K562 (cell line): ENCODE measurements around the gene MMRN2.

Experiments
- CTCF ChIP-seq, 3 experiments: IDR thresholded peaks in 2 of 3; conservative IDR thresholded peaks in 1 of 3; 2 replicates each; pipeline ENCODE4 v1.5.1; 2011 to 2012; ENCODE audit warnings: low read length in 3 of 3, mild to moderate bottlenecking in 3 of 3, control low read depth in 2 of 3, improper control_type of control experiment in 1 of 3, inconsistent platforms in 1 of 3, low read depth in 1 of 3, mixed read lengths in 1 of 3, moderate library complexity in 1 of 3; ENCODE audit not compliant: insufficient read depth in 2 of 3
- E4F1 ChIP-seq: fragments of 250-450 bp; sonication (Bioruptor Pico); IDR thresholded peaks from 2 replicates; pipeline ENCODE4 v1.5.0; 2021; ENCODE audit warnings: mild to moderate bottlenecking, borderline replicate concordance
- ELF1 ChIP-seq: fragments of 200-800 bp; sonication (Bioruptor generic); IDR thresholded peaks from 2 replicates; pipeline ENCODE4 v1.6.1; 2016; ENCODE audit warnings: missing genetic modification characterization, missing compliant biosample characterization
- MCM2 ChIP-seq: fragments of 450-650 bp; IDR thresholded peaks from 2 replicates; pipeline ENCODE4 v1.6.1; 2017; ENCODE audit warnings: low read depth, mild to moderate bottlenecking
- MLLT1 ChIP-seq, 2 experiments: fragments of 450-650 bp; IDR thresholded peaks; 2 replicates each; pipeline ENCODE4 v1.6.1; 2016
- MLX ChIP-seq, 2 experiments: fragments of 450-650 bp in 1 of 2; sonication (generic) in 1 of 2; formaldehyde crosslinking; conservative IDR thresholded peaks; 2 replicates each; pipeline versions ENCODE4 v1.4.0 to v1.8.1; 2020 to 2022; ENCODE audit warnings: mild to moderate bottlenecking in 1 of 2, missing genetic modification reagents in 1 of 2
- PCBP1 ChIP-seq: fragments of 200-400 bp; formaldehyde crosslinking; IDR thresholded peaks from 2 replicates; pipeline ENCODE4 v1.6.1; 2018; ENCODE audit warnings: mild to moderate bottlenecking, low read depth, low read length; ENCODE audit not compliant: poor library complexity, severe bottlenecking
- PKNOX1 ChIP-seq: fragments of 450-650 bp; IDR thresholded peaks from 2 replicates; pipeline ENCODE4 v1.6.1; 2016

- TF ChIP-seq MLLT1 (IDR thresholded peaks at IDR 0.05) (no peak), MCM2 (no peak), ELF1 (tag) (no peak), MLX (CRISPR knock-in tag; conservative IDR thresholded peaks at IDR 0.05) (no peak), PKNOX1 (no peak), PCBP1 (no peak), E4F1 (no peak), CTCF (IDR thresholded peaks at IDR 0.05 in 2 of 3, conservative IDR thresholded peaks at IDR 0.05 in 1 of 3; ENCODE audit: insufficient read depth in 2 of 3, low read depth in 1 of 3, low read length in 3 of 3) (no peak)
Observed at GRCh38 chr10:86938260-86938659, 19.2 kb downstream of the MMRN2 start.
